Trophoblast cell (in vitro differentiated cells and primary cell): ENCODE results near the gene ATP5MC2.
A peak's percentile ranks its signal among the peaks of the same experiment; 100 is the strongest.

Experiments
- DNase-seq, 2 donors: peaks; one replicate each; pipeline ENCODE4 v3.0.0-alpha.2; 2016
- H2AFZ ChIP-seq: 2 replicates; pipeline ENCODE4 v1.6.1; 2013; ENCODE audit warnings: low read length, moderate library complexity, mild to moderate bottlenecking; ENCODE audit not compliant: insufficient read depth, poor library complexity
- H2AK5ac ChIP-seq: 2 replicates; pipeline ENCODE4 v1.6.1; 2013; ENCODE audit warnings: mild to moderate bottlenecking, low read length
- H2BK120ac ChIP-seq: 2 replicates; pipeline ENCODE4 v1.6.1; 2013; ENCODE audit warnings: low read length, mild to moderate bottlenecking, moderate library complexity; ENCODE audit not compliant: insufficient read depth, poor library complexity
- H2BK12ac ChIP-seq: 2 replicates; pipeline ENCODE4 v1.6.1; 2013; ENCODE audit warnings: mild to moderate bottlenecking, low read length, moderate library complexity
- H2BK5ac ChIP-seq: 2 replicates; pipeline ENCODE4 v1.6.1; 2013; ENCODE audit warnings: low read length, low read depth, moderate library complexity, mild to moderate bottlenecking; ENCODE audit not compliant: poor library complexity
- H3K14ac ChIP-seq: 2 replicates; pipeline ENCODE4 v1.6.1; 2013; ENCODE audit warnings: mild to moderate bottlenecking, low read length
- H3K18ac ChIP-seq: 2 replicates; pipeline ENCODE4 v1.6.1; 2013; ENCODE audit warnings: mild to moderate bottlenecking, low read length
- H3K23ac ChIP-seq: 2 replicates; pipeline ENCODE4 v1.6.1; 2013; ENCODE audit warnings: low read length
- H3K27ac ChIP-seq: 2 replicates; pipeline ENCODE4 v1.5.1; 2013; ENCODE audit warnings: low read depth, mild to moderate bottlenecking, inconsistent platforms, low read length, moderate library complexity
- H3K27me3 ChIP-seq: 2 replicates; pipeline ENCODE4 v1.6.1; 2013; ENCODE audit warnings: inconsistent platforms, mild to moderate bottlenecking, low read length, moderate library complexity; ENCODE audit not compliant: insufficient read depth
- H3K36me3 ChIP-seq, 2 experiments: 1 replicate in 1 of 2; 2 replicates in 1 of 2; pipeline ENCODE4 v1.6.1; 2013; ENCODE audit warnings: low read length in 2 of 2, mild to moderate bottlenecking in 2 of 2, moderate library complexity in 1 of 2; ENCODE audit not compliant: insufficient read depth in 2 of 2, control insufficient read depth in 1 of 2
- H3K4ac ChIP-seq: 2 replicates; pipeline ENCODE4 v1.6.1; 2013; ENCODE audit warnings: low read depth, mild to moderate bottlenecking, low read length, moderate library complexity
- H3K4me1 ChIP-seq, 2 experiments: 1 replicate in 1 of 2; 2 replicates in 1 of 2; pipeline ENCODE4 v1.6.1; 2013; ENCODE audit warnings: low read length in 2 of 2, mild to moderate bottlenecking in 2 of 2, moderate library complexity in 1 of 2; ENCODE audit not compliant: insufficient read depth in 2 of 2, control insufficient read depth in 1 of 2
- H3K4me2 ChIP-seq: 2 replicates; pipeline ENCODE4 v1.6.1; 2013; ENCODE audit warnings: inconsistent platforms, mild to moderate bottlenecking, low read length, moderate library complexity
- H3K4me3 ChIP-seq: 2 replicates; pipeline ENCODE4 v1.5.1; 2013; ENCODE audit warnings: mild to moderate bottlenecking, low read depth, low read length, inconsistent platforms
- H3K79me1 ChIP-seq: one replicate; pipeline ENCODE4 v1.6.1; 2013; ENCODE audit warnings: low read length
- H3K79me2 ChIP-seq: 2 replicates; pipeline ENCODE4 v1.6.1; 2013; ENCODE audit warnings: low read length, mild to moderate bottlenecking; ENCODE audit not compliant: control insufficient read depth, insufficient read depth, poor library complexity
- H3K9ac ChIP-seq: 2 replicates; pipeline ENCODE4 v1.6.1; 2013; ENCODE audit warnings: mild to moderate bottlenecking, low read length
- H3K9me3 ChIP-seq: 2 replicates; pipeline ENCODE4 v1.6.1; 2013; ENCODE audit warnings: low read depth, mild to moderate bottlenecking, control low read depth, inconsistent platforms, low read length; ENCODE audit not compliant: insufficient read depth
- H4K12ac ChIP-seq: 2 replicates; pipeline ENCODE4 v1.6.1; 2013; ENCODE audit warnings: low read depth, mild to moderate bottlenecking, low read length, moderate library complexity
- H4K8ac ChIP-seq: 2 replicates; pipeline ENCODE4 v1.6.1; 2013; ENCODE audit warnings: low read depth, mild to moderate bottlenecking, low read length, moderate library complexity
- H4K91ac ChIP-seq: one replicate; pipeline ENCODE4 v1.6.1; 2013; ENCODE audit warnings: low read depth, mild to moderate bottlenecking, low read length, moderate library complexity
- WGBS: extraction: QIAGEN DNeasy Blood & Tissue Kit; methylation state at CpG from one replicate; pipeline ENCODE4 v1.1.7; 2013; ENCODE audit warnings: missing lambda C conversion rate; ENCODE audit not compliant: insufficient read length, insufficient coverage; ENCODE audit errors: extremely low coverage; 5-methylcytosine and 5-hydroxymethylcytosine counted together

ATP5MC2 gene

DNA sequence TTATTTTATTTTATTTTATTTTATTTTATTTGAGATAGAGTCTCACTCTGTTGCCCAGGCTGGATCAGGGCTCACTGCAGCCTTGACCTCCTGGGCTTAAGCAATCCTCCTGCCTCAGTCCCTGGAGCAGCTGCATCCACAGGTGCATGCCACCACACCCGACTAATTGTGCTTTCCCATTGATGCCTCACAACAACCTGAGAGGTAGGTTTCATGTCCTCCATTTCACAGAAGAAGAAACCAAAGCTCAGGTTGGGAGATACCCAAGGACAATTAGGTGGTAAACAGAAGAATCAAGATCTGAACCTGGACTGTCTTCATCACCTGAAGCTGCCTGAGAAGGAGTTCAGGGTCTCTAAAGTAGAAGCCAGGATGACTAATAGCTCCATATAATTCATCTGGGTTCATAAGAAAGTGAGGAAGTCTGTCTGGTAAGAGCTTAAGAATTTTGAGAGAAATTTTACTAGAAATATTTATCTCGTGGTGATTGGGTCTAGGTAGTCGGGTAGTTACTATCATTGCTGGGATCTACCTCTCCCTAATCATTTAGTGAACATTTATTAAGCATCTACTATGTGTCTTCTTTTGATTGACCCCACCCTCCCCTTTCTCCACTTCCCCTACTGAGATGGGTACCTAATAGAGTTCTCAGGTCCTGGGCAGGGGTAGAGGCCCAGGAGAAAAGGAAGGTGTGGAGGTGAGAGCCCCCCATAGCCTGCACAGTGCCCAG, 23.2 kb upstream of the ATP5MC2 start:
- Histone ChIP-seq H3K4me1 (peaks cover 3 to 6% of the 10 kb centered on the region in 2 experiments), H3K36me3 (no peaks in the 10 kb centered on the region), H3K79me1 (no peaks in the 10 kb centered on the region), H4K8ac (no peak overlapping the region), H3K27ac (no peak overlapping the region), H2AK5ac (no peak overlapping the region), H3K9ac (no peak overlapping the region), H3K4ac (no peak overlapping the region), H3K9me3 (peaks cover 1% of the 10 kb centered on the region), H2AFZ (no peak overlapping the region), H3K14ac (no peak overlapping the region), H3K4me3 (no peak overlapping the region), H2BK5ac (no peak overlapping the region), H3K27me3 (peaks cover 40% of the 10 kb centered on the region), H3K23ac (no peak overlapping the region), H3K4me2 (no peak overlapping the region), H2BK12ac (no peak overlapping the region), H2BK120ac (no peak overlapping the region), H3K79me2 (no peaks in the 10 kb centered on the region), H4K12ac (no peak overlapping the region), H4K91ac (no peak overlapping the region), H3K18ac (no peak overlapping the region)
- no CpG with 5 or more reads among the region's 3 CpGs for WGBS
- no peak for DNase-seq

DNA sequence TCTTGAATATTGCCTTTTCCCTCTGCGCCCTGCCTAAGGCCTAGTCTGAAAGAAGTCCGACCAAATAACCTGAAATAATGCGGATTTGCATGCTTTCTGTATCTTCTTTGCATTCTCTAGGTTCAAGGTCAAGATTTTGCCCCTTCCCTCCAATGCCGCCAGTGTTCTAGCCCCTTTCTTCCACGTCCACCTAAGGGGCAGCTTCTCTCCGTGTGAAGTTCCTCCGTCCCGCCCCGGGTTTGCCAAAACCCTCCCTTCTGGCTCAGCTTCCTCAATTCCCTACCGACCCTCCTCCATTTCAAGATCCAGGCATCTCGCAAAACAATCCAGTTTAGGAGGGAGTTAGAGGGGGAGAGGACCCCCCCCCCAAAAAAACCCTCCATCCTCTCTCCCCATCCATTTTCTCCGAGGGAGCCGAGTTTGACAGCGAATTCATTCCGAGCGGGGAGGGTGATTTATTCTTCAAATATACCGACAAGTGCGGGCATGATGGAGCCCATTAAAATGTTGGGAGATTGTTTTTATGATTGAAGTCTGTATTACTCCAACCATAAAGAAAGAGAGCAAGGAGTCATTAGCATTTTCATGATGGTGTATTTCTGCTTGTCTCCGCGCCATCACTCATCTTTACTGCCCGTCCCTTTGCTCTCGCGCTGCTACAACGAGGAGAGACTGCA, 20.9 kb upstream of the ATP5MC2 start:
- H3K79me1 ChIP-seq: no peaks in the 10 kb centered on the region
- H3K4me2 ChIP-seq: peak overlapping the region; percentile 49
- H4K91ac ChIP-seq: no peak overlapping the region
- no peak overlapping the region for H2BK12ac ChIP-seq
- H3K9ac ChIP-seq: no peak overlapping the region
- no peak overlapping the region for H3K4ac ChIP-seq
- H3K4me1 ChIP-seq: peaks cover 3 to 6% of the 10 kb centered on the region in 2 experiments
- no peaks in the 10 kb centered on the region for H3K79me2 ChIP-seq
- H3K4me3 ChIP-seq: no peak overlapping the region
- no peak overlapping the region for H2BK120ac ChIP-seq
- H2BK5ac ChIP-seq: no peak overlapping the region
- no peak overlapping the region for H3K27ac ChIP-seq
- no peak for DNase-seq
- no peaks in the 10 kb centered on the region for H3K36me3 ChIP-seq
- no peak overlapping the region for H4K12ac ChIP-seq
- no peak overlapping the region for H4K8ac ChIP-seq
- peaks cover 1% of the 10 kb centered on the region for H3K9me3 ChIP-seq
- WGBS: no CpG with 5 or more reads among the region's 24 CpGs
- no peak overlapping the region for H3K14ac ChIP-seq
- no peak overlapping the region for H2AFZ ChIP-seq
- peaks cover 40% of the 10 kb centered on the region for H3K27me3 ChIP-seq
- H3K18ac ChIP-seq: no peak overlapping the region
- H3K23ac ChIP-seq: no peak overlapping the region
- H2AK5ac ChIP-seq: no peak overlapping the region

DNA sequence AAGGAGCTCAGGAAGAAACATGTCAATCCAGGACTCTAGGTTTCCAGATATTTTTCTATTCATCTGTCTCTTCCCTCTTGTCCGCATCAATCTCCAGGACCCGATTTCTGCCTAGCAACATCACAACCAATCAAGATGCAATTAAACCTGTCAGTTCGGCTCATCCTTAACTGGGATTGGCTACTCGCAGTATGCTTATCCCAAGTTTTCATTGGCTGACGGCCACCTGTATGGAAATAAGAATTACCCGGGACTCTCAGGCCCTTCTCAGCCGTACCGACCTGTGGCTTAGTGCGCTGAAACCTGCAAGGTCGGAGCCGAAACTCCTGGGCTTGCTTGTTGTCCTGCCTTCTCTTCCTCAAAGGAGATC, 20.4 kb upstream of the ATP5MC2 start:
- Histone ChIP-seq H3K27me3 (peaks cover 40% of the 10 kb centered on the region), H3K14ac (no peak overlapping the region), H3K4ac (no peak overlapping the region), H2BK12ac (no peak overlapping the region), H3K9ac (no peak overlapping the region), H3K4me1 (peaks cover 3 to 6% of the 10 kb centered on the region in 2 experiments), H3K23ac (no peak overlapping the region), H3K4me3 (no peak overlapping the region), H3K4me2 (peak overlapping the region; percentile 49), H2AFZ (no peak overlapping the region), H3K79me1 (no peaks in the 10 kb centered on the region), H4K91ac (no peak overlapping the region), H4K12ac (no peak overlapping the region), H3K79me2 (no peaks in the 10 kb centered on the region), H2BK5ac (no peak overlapping the region), H2BK120ac (no peak overlapping the region), H2AK5ac (no peak overlapping the region), H3K18ac (no peak overlapping the region), H3K9me3 (peaks cover 1% of the 10 kb centered on the region), H4K8ac (no peak overlapping the region), H3K27ac (no peak overlapping the region), H3K36me3 (no peaks in the 10 kb centered on the region)
- no CpG with 5 or more reads among the region's 11 CpGs for whole genome bisulfite sequencing
- peak; percentile 68 to 87 for DNase-seq

DNA sequence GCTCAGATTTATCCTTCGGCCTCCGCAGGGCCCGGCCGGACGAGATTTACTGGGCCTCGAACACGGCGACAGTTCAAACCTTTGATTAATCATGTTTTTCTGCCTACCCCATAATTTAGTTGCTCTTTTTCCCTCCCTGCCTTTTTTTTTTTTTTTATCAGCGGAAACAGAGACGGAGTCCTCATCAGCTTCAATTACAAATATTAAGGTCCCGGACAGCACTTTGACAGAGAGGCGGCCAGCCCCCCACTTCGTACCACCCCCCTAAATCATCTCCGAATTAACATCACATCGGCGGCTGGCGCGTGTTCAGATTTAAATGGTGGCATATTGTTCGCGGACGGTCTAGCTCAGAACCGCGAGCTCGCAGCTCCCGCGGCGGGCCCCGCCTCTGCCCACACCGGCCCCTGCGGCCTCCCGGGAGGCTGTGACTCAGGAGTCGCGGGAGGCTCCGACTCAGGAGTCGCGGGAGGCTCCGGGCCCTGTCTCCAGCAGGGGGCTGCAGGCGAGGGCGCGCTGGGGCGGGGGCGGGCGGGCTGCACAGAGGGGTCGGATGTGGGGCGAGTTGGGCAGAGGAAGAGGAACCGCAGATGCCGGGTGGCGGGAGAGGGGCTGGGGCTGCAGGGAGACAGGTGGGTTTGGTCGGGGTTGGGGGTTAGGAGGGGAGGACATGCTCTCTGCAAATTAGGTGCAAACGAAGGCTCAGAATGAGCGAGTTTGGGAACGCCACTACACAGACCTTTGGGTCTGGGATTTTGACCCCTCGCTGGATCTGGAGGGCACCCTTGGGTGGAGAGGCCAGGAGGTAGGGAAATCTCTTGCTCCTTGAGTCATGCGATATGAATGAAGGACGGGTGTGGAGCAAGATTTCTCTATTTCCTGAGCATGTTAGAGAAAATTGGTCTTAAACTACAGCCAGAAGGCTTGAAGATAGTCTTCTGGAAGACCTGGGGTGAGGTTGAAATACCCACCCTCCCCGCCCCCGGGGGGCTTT, 19.6 kb upstream of the ATP5MC2 start:
- H3K79me2 ChIP-seq: no peaks in the 10 kb centered on the region
- no peak overlapping the region for H2AK5ac ChIP-seq
- H3K23ac ChIP-seq: peak overlapping the region; percentile 77
- no peak overlapping the region for H3K9ac ChIP-seq
- H3K36me3 ChIP-seq: no peaks in the 10 kb centered on the region
- H3K18ac ChIP-seq: no peak overlapping the region
- H4K91ac ChIP-seq: no peak overlapping the region
- H3K4me2 ChIP-seq: peak overlapping the region; percentile 54
- H3K27ac ChIP-seq: no peak overlapping the region
- DNase-seq: peak; percentile 53 to 77
- H2BK5ac ChIP-seq: no peak overlapping the region
- H2BK12ac ChIP-seq: no peak overlapping the region
- no peak overlapping the region for H2BK120ac ChIP-seq
- no peak overlapping the region for H2AFZ ChIP-seq
- H3K4me1 ChIP-seq: peaks cover 3 to 6% of the 10 kb centered on the region in 2 experiments
- H3K4me3 ChIP-seq: no peak overlapping the region
- H3K9me3 ChIP-seq: peaks cover 1% of the 10 kb centered on the region
- H3K27me3 ChIP-seq: peaks cover 40% of the 10 kb centered on the region
- H3K4ac ChIP-seq: no peak overlapping the region
- no peak overlapping the region for H4K8ac ChIP-seq
- H4K12ac ChIP-seq: no peak overlapping the region
- no peak overlapping the region for H3K14ac ChIP-seq
- no CpG with 5 or more reads among the region's 57 CpGs for WGBS
- H3K79me1 ChIP-seq: no peaks in the 10 kb centered on the region
